GM18508 (cell line): ENCODE measurements around the gene CAMK2A.

Source experiments
- ATAC-seq: cut with Tn5 transposase; IDR thresholded peaks from one replicate; pipeline ENCODE4 v1.9.1; 2021; ENCODE audit warnings: moderate number of reproducible peaks; ENCODE audit not compliant: insufficient read depth, unreplicated experiment

Gene CAMK2A

DNA sequence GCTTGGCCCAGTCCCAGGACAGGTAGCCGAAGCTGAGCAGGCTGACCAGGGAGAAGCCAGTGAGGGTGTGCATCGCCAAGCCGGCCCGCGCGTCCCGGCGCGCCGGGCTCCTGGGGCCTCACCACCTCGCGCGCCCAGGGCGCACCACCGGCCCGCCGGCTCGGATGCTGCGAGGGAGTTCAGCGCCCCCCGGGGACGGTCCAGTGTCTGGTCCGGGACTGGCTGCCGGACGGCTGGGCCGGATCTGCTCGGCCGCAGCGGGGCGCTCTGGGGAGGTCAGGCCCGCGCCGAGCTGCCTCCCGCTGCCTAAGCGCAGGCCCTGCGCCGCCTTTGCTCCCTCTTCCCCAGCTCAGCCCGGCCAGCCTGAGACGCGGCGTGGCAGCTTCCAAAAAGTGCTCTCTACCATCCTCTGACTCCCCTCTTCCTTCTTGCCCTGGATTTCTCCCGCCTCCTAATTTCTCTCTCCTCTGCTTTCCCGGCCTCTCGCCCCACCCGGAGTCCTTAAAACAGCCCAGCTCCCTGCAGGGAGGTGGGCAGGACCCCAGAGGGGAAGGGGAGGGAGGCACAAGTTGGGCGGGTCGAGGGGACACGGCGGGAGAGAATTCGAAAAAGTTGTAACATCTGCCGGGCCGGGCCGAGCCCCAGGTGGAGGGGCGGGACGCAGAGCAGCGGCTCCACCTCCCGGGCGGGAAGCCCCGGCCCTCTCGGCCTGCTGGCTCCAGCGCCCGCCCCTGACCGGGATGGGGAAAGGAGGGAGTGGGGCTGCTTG, 12.9 kb upstream of the CAMK2A start, which contains the start of gene ARSI:
Gene ARSI (minus strand): TSS at position 605 of the 769 bp plus-strand sequence. CDS start 532 bp downstream, at position 73.
- no peak for ATAC-seq

DNA sequence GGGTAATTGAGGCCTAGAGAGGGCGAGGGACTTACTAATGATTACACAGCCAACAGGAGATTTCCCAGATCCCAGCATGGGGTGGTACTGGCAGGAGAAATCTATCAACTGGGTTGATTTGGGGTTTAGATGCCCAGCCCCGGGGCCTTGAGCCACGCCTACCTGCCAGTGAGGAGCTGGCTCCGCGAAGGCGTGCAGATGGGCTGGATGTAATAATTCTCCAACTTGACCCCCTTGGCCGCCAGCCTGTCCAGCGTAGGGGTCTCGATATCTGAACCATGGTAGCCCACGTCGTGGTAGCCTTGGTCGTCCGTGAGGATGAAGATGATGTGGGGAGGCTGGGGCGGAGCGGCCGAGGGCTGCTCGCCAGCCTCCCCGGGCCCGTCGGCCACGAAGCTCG, 12.3 kb upstream of the CAMK2A start:
- ATAC-seq, result no peak

DNA sequence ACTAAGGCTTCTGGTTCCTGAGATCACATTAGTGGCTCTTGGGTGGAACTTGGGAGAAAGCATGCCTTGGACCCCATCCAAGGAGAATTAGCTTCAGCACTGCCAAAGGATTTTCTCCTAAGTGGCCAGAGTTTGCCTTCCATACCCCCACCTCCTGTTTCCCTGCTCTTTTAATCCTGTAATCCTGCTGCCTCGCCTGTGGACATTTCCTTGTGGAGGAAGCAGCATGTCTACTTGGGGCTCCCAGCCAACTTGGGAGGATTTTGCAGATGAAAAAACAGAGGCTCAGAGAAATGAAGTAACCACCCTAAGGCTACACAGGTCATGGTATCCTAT, 11.6 kb upstream of the CAMK2A start:
- ATAC-seq, result no peak

DNA sequence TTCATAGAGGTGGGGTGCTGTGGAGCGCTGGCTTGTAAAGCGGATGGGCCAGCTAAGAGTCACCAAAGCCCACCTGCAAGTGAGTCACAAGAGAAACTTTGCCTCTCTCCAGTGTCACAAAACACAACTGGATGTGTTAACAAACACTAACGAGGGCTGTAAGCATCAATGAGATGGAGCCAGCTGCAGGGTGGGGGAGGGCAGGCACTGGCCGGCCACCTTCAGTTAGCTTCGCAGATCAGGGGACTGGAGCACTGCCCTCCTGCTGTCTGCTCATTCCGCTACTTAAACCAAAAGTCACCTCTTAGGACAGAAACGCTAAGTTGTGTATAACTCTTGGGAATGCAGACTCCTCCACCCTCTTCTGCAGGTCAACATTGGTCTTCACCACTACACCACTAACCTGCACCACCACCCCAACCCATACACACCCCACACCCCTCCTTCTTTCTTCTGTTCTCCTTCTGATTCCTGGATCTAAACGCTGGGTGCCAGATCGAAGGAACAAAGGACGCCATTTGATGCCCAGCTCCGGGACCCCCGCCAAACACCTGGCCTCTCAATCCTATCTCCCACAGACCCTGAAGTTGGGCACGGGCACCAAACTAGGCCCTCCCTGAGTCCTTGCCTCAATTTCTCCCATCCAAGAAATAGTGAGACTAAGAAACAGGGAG, 11.1 kb upstream of the CAMK2A start:
- ATAC-seq, result no peak

DNA sequence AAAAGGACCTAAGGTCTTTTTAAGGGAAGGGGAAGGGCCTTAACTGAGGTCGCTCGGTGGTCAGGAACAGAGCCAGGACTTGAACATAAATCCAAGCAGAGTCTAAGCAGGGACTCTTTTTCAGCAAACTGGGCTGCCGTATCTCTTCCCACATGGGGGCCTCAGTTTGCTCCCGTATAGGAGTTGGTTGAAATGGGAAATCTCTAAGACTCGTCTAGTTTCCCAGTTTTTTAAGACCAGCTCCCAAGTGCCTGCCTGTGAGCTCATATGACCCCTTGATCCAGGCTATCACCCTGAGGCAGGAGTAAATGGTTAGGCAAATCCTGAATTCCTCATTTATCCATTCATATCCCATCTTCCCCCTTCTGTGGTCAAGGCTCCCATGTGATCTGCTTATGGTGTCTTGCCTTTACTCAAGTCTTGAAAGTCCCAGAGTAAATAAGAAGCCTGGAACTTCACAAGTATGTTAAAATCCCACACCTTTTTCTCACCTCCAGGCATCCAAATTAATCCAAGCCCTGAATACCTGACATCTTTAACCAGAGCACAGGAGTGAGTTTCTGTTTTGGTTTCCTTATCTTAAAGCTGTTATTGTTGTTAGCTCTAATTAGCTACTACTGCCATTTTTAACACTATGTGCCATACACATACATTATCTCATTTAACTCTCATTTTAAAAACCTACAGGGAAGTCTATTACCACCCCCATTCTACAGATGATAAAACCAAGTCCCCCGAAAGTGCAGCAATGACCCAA, 10.2 kb upstream of the CAMK2A start:
- no peak for ATAC-seq

DNA sequence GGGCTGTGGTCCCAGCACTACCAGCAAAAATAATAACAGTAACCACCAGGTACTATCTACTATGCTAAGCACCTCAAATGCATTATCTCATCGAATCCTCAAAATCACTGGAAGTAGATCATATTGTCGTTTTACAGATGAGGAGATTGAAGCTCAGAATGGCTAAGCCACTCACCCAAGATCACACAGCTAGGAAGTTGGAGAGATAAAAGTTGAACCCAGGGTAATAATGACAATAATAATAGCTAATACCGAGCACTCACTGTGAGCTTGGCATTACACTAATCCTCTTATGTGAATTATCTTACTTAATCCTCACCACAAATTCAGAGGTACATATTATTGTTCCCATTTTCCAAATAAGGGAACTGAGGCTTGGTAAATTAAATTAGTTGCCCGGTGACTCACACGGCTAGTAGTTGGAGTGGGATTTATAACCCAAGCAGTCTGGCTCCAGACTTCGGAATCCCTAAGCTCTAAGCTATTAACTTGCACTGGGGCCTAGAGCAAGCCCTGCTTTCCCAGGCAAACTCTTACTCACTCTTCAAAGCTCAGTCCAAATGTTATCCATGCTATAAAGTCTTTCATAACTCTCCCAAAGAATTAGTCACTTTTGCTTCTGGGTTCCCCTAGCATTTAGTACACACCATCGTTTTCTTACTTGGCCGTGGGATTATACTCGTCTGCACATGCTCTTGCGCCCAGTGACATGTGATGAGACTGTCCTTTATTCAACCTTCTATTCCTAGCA, 9.3 kb upstream of the CAMK2A start:
- ATAC-seq, result no peak

DNA sequence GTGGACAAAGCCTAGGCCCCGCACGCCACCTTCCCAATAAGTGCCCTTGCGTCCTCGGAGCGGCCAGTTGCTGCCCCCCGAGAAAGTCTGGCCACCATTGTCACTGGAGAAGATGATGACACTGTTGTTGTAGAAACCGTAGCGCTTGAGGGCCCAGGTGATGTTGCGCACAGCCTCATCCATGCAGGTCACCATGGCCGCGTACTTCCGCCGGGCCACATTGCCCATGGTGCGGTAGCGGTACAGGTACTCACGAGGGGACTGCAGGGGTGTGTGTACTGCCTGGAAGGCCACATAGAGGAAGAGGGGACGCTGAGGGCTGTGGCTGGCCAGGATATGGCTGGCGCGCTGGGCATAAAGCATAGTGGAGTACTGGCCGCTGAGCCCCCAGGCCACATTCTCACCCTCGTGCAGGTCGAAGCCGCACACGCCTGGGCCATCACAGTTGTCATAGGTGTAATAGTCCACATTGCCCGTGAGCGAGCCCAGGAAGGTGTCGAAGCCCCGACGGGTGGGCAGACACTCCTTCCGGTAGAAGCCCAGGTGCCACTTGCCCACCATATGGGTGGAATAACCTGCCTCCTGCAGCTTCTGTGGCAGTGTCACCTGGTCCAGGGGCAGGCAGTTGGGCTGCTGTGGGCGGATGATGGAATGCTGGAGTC, 8.5 kb upstream of the CAMK2A start:
- ATAC-seq, result no peak

DNA sequence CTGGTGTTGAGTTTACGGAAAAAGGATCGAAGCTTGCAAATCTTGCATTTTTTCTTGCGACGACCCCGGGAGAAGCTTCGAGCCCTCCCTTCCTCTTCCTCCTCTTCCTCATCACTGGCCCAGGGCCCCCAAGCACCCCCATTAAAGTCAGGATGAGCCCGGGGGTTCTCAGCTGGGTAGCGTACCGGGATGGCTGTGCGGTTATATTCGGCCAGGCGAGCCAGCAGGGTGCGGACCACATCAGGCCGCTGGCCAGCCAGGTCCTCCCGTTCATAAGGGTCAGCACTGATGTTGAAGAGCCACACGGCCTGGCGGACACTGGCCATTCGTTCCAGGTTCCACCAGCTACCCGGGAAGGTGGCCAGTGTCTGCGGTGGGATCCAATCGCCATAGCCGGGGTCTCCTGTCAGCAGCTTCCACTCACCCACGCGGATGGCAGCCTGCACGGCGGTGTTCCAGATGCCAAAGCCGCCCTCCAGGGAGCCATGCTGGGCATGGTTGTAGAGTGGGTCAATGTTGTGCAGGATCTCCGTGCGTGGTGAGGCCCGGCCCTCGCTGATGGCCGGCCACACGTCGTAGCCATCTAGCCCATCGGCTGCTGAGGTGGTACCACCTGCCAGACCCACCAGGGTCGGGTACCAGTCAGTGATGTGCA, 7.8 kb upstream of the CAMK2A start:
- ATAC-seq, result no peak

DNA sequence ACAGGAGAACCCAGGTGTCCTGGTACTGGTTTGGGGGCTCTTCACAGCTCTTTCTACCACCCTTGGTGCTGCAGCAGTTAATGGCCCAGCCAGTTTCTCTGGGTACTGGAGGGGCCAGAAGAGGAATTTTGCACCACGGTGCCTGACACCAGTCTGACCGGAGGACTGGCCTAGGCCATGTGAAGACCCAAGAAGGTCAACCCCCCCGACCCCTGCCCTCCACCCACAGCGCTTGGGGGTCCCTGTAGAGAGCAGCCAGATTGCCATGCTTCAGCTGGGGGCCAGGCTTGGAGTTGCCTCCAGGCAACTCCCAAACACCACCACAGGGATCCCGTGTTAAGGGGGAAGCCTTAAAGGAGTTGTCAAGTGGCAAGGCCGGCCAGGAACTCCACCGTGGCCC, 6.9 kb upstream of the CAMK2A start:
- no peak for ATAC-seq

DNA sequence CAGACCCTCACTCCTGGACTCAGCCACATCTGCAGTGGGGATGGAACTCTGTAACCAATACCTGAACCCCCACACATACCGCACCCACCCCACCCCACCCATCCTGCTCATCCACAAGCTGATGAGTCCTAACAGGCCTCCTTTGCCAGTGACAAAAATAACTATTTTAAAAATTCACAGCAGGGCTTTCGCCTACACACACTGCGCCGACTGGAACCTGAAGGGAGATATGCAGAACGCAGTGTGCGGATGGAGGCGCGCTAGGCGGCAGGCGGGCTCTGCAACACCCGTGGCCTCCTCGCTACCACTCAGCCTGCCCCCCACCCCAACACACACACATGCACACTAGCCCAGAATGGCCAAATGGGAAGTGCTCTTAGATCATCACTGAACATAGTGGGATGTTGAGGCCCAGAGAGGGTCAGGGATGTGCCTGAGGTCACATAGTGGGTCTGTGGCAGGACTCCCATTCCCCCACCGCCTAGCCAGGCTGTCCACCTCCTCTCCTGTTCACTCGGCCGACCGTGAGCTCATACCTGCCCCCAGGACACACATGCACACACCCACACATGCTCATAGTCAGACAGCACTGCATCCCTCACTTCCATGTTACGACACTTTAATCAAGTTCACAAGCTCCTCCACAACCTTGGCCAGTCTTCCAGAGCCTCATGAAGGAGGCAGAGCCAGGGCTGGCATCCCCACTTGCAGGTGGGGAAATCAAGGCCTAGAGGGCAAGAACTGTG, 6.3 kb upstream of the CAMK2A start:
- ATAC-seq, result no peak

DNA sequence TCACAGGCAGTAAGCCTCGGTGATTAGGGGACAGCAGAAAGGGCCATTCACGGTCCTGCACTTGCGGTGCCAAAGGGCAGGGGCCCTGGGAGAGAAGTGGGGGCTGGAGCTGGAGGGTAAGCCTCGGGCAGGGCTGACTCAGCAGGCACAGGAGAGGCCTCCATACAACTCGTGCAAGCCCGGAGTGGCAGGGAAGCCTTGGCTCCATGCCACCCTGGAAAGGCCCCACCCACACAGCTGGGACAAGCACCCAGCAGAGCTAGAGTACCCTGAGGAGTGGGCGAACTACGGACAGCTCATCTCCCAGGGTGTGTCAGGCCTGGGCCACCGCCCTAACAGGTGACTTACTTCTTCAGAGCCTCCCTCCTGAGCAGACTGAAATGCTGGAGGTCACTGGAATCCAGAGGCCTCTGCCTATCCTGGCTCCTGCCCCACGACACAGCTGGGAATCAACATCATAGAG, 5.6 kb upstream of the CAMK2A start:
- ATAC-seq, result no peak

DNA sequence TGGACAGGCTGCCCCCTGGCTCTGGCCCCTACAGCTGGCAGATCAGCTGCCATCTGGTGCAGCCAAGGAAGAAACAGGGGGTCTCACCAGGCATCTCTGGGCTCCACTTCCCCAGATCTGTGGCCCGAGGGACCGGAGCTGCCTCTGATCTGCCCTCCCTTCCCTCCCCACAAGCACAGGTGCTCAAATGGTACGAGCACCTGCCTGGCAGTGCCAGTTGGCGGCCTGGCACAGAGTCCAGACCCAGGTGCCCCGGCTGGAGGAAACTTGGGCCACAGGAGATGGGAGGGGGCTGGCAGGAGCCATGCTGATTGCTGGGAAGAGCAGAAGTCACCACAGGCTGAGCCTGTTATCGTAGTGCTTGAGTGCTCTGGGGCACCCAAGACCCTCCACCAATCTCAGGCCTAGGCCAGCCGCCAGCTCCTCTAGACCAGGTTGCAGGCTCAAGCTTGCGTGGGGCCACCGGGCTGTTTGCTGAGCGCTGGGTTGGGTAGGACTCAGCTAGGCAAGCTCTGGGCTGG, 5.0 kb upstream of the CAMK2A start:
- ATAC-seq, result no peak

DNA sequence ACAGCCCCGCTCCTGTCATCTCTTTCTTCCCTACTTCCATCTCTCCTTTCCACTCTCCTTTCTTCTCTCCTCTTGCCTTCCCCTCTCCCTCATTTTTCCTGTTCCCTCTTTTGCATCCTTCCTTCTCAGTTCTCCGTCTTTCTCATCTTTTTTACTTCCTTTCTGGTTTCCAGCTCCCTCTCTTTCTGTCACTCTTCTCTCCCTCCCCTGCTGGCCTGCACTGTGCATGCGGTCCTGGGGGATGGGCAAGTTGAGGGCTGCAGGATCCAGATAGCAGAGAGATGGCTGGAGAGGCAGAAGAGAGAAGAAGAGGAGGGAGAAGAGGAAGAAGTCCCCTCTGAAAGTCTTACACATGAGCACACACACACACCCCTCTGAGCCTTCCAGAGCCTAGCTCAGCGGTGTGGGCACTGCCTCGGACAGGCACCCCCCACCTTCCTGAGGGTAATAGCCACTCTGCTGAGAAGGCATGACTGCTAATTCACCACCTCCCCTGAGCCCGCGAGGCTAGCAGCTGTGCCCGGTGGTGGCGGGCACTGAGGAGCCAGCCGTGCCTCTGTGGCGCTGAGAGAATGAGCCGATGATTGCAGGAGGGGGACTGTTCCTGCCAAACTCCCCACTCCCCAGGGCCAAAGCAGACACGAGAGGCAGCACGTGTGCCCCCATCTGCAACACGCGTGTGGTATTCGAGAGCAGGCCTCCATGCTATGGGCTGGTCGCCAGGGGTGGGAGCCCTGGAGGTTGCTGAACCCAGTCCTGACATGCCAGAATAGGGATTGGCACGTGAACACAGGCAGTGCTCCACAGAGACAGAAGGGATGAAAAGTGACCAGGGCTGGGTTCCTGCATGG, 3.7 kb upstream of the CAMK2A start:
- ATAC-seq, result no peak

DNA sequence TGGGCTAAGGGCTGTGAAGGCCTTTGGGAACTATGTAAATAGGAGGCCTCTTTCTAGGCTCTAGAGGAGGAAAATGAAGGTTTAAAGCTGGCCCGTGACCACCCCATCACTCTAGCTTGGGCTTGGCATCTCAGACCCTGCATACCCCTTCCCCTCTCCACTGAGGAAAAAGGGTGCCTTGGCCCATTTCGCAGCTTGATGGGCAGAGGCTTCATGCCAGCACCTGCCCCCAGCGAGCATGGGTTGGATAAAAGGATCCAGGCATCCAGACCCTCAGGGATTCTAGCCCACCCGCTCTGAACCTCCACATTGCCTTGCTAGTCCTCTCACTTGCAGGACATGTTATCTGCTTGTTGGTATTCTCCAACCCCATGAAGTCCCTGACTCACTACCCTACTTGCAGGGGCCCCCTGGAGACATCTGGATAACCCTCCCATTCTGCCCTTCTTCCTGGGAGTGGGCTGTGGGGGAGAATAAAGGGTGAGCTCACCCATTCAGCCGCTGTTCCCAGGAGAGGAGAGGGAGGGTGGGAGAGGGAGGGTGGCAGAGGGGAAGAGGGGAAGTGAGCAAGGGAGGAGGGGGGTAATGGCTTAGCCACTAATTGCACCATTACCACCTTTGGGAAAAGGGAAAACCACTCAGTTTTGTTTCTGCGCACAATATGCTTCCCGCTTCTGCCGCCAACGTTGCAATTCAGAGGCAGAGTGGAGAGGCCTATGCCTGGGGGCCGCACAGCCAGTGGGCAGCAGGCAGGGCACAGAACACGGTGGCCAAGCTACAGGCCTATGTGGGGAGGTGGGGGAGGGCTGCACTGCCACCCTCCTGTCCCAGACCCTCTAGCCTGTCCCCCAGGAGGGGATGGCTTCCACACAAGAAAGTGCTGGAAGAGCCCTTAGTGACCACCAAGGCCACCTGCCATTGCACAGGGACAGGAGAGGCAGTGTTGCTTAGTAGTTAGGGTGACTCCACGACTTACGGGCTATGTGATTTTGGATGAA, 2.1 kb upstream of the CAMK2A start:
- no peak for ATAC-seq

DNA sequence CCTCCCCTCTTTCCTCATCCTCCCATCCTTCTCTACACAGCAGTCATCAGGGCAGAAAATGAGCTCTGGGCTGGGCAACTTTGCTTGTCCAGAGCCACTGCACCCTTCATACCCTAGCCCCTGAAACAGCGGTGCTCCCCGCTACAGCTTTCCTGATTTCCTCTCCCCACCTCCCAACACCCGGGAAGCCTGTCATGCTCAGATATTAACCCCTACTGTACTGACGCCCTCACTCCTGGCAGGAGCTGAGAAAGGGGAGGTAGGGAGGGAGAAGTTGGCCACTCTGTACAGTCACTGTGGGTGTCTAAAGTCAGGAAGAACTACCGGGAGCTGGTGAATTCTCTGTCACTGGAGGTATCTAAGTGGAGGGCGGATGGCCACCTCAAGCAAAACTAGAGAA, 782 bp downstream of the CAMK2A start:
- no peak for ATAC-seq

DNA sequence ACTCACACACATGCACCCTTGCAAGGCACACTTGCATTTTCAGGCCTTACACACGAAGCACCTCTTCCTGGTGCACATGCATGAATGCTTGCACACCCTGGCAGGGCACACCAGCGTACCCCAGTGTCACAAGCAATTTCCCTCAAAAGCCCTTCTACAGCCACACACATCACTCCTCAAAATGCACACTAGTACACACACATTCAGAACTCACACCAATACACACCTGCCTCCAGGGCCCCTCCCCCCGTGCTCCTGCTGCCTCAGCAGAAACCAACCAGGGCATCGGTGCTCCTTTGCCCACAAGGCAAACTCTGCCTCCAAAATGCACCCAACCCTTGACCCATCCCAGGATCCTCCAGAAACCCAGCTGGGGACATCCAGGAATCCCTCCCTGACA, 1.2 kb downstream of the CAMK2A start:
- ATAC-seq, result no peak

DNA sequence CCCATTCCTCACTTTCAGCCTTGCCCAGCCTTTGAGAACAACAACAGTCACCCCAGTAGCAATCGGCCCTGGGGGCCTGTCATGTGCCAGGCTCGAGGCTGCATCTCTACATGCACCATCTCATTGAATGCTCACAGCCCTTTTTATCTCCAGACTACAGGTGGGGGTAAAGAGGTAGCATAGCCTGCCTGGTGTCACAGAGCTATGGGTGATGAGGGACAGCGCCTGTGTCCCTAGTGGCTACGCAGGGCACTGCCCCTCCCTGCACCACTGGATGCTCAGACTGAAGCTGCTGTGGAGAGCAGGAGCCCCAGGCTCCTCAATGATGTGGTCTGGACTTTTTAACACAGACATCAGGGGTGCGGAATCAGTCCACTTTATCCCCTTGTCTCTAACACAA, 2.8 kb downstream of the CAMK2A start:
- no peak for ATAC-seq
